Renal pelvis (tissue), 4 donors: ENCODE measurements around the gene CELA3A. TPM values are rescaled to one million over a fixed set of nuclear protein-coding genes. Genes with fewer than 3 reads are reported as not detected.
"Not testable (repeated sequence)": the region's sequence is repeated elsewhere in the genome, so short reads cannot be mapped to it uniquely, and the experiment has no call there.

Experiments
- DNase-seq: peaks from one replicate; pipeline ENCODE4 v3.0.0-alpha.2; 2013
- polyA plus RNA-seq, 3 donors: library from polyadenylated mRNA; unstranded; fragments of 120-200 nt; gene quantifications; one replicate each; pipeline ENCODE4 v1.2.1, GENCODE V29; 2013; ENCODE audit not compliant: insufficient read length in 3 of 3

The CELA3A gene
- polyA plus RNA-seq, 3 donors: not detected

GRCh38 chr1:21980515-21981220 is 20.8 kb upstream of the CELA3A start:
- DNase-seq: not testable (repeated sequence)

GRCh38 chr1:21981253-21981652 is 20.2 kb upstream of the CELA3A start:
- not testable (repeated sequence) for DNase-seq

GRCh38 chr1:21982122-21982521 is 19.3 kb upstream of the CELA3A start:
- not testable (repeated sequence) for DNase-seq

GRCh38 chr1:21983539-21983938 is 17.9 kb upstream of the CELA3A start:
- DNase-seq: not testable (repeated sequence)

GRCh38 chr1:21985893-21986292 is 15.6 kb upstream of the CELA3A start:
- not testable (repeated sequence) for DNase-seq

- DNase-seq: not testable (repeated sequence)
Observed at GRCh38 chr1:21986386-21986785, 15.1 kb upstream of the CELA3A start.

GRCh38 chr1:21989672-21990393 is 11.6 kb upstream of the CELA3A start:
- DNase-seq: not testable (repeated sequence)

GRCh38 chr1:21992186-21992585 is 9.3 kb upstream of the CELA3A start:
- DNase-seq: not testable (repeated sequence)

- DNase-seq: not testable (repeated sequence)
Observed at GRCh38 chr1:21994716-21995115, 6.7 kb upstream of the CELA3A start.

GRCh38 chr1:21996663-21996970 is 4.8 kb upstream of the CELA3A start:
- DNase-seq: not testable (repeated sequence)

GRCh38 chr1:21997891-21998623 is 3.4 kb upstream of the CELA3A start:
- DNase-seq: not testable (repeated sequence)

- DNase-seq: not testable (repeated sequence)
Observed at GRCh38 chr1:21998624-21999294, 2.7 kb upstream of the CELA3A start.

- DNase-seq: not testable (repeated sequence)
Observed at GRCh38 chr1:21999645-22000044, 1.8 kb upstream of the CELA3A start.

- not testable (repeated sequence) for DNase-seq
Observed at GRCh38 chr1:22002461-22002860, 1.0 kb downstream of the CELA3A start.

- DNase-seq: not testable (repeated sequence)
Observed at GRCh38 chr1:22002875-22003274, 1.4 kb downstream of the CELA3A start.

GRCh38 chr1:22003959-22004358 is 2.5 kb downstream of the CELA3A start:
- not testable (repeated sequence) for DNase-seq

- DNase-seq: not testable (repeated sequence)
Observed at GRCh38 chr1:22005261-22006149, 4.0 kb downstream of the CELA3A start.

GRCh38 chr1:22006736-22007135 is 5.3 kb downstream of the CELA3A start:
- DNase-seq: not testable (repeated sequence)

GRCh38 chr1:22007262-22007661 is 5.8 kb downstream of the CELA3A start:
- DNase-seq: not testable (repeated sequence)

GRCh38 chr1:22009566-22009965 is 8.1 kb downstream of the CELA3A start:
- DNase-seq: not testable (repeated sequence)

- DNase-seq: not testable (repeated sequence)
Observed at GRCh38 chr1:22012752-22013151, 11.3 kb downstream of the CELA3A start.
